GM12878 (cell line): ENCODE results near the gene FOXP1.

Experiments
- CTCF ChIP-seq, 3 experiments: IDR thresholded peaks in 2 of 3; conservative IDR thresholded peaks in 1 of 3; 2 replicates each; pipeline ENCODE4 v1.5.1; 2011; ENCODE audit warnings: low read depth in 3 of 3, low read length in 3 of 3, mild to moderate bottlenecking in 3 of 3, control low read depth in 2 of 3, moderate library complexity in 2 of 3, inconsistent platforms in 1 of 3, mixed read lengths in 1 of 3; ENCODE audit not compliant: control insufficient read depth in 2 of 3, insufficient read depth in 1 of 3; ENCODE audit errors: extremely low read depth in 1 of 3
- EGR1 ChIP-seq, 2 experiments: IDR thresholded peaks; 1 replicate in 1 of 2; 2 replicates in 1 of 2; pipeline ENCODE4 v1.6.1; 2011 to 2012; ENCODE audit warnings: low read depth in 2 of 2, low read length in 2 of 2, borderline replicate concordance in 1 of 2, mild to moderate bottlenecking in 1 of 2, moderate library complexity in 1 of 2
- EZH2 ChIP-seq: IDR thresholded peaks from 2 replicates; pipeline ENCODE4 v1.6.1; 2012; ENCODE audit warnings: low read depth, mild to moderate bottlenecking, control low read depth, inconsistent platforms, low read length, borderline replicate concordance; ENCODE audit not compliant: control insufficient read depth
- NBN ChIP-seq: fragments of 450-650 bp; IDR thresholded peaks from 2 replicates; pipeline ENCODE4 v1.6.1; 2016
- RAD51 ChIP-seq: fragments of 450-650 bp; IDR thresholded peaks from 2 replicates; pipeline ENCODE4 v1.6.1; 2016; ENCODE audit warnings: moderate library complexity, mild to moderate bottlenecking, inconsistent platforms
- RFX5 ChIP-seq: IDR thresholded peaks from 2 replicates; pipeline ENCODE4 v1.6.1; 2011; ENCODE audit warnings: low read depth, low read length, improper control_type of control experiment
- USF2 ChIP-seq: IDR thresholded peaks from 2 replicates; pipeline ENCODE4 v1.6.1; 2011; ENCODE audit warnings: low read depth, low read length, improper control_type of control experiment, borderline replicate concordance
- ZBTB40 ChIP-seq: fragments of 450-650 bp; IDR thresholded peaks from 2 replicates; pipeline ENCODE4 v1.6.1; 2016; ENCODE audit warnings: mild to moderate bottlenecking, moderate library complexity, borderline replicate concordance
- ZZZ3 ChIP-seq: IDR thresholded peaks from 2 replicates; pipeline ENCODE4 v1.6.1; 2011; ENCODE audit warnings: low read depth; ENCODE audit not compliant: control insufficient read depth, insufficient read length

GRCh38 chr3:71389191-71389590 lies 194.3 kb downstream of the FOXP1 start:
- TF ChIP-seq CTCF (IDR thresholded peaks at IDR 0.05 in 2 of 3, conservative IDR thresholded peaks at IDR 0.05 in 1 of 3; ENCODE audit: control insufficient read depth in 2 of 3, extremely low read depth in 1 of 3, insufficient read depth in 1 of 3, low read depth in 3 of 3, low read length in 3 of 3) (no peak), NBN (no peak), RFX5 (no peak), RAD51 (no peak), EGR1 (IDR thresholded peaks at IDR 0.05; ENCODE audit: borderline replicate concordance in 1 of 2, low read depth in 2 of 2, low read length in 2 of 2) (no peak), EZH2 (no peak), ZBTB40 (no peak), ZZZ3 (no peak), USF2 (no peak)
